Dendritic cell treated with granulocyte-macrophage colony-stimulating factor and Interleukin-4, amounts not matched to agents 40 ng/mL and 50 ng/mL, for 4 days (primary cell): ENCODE results near the gene MED9.
"Not testable (repeated sequence)": the region's sequence is repeated elsewhere in the genome, so short reads cannot be mapped to it uniquely, and the experiment has no call there.

Source experiments
- H3K27ac Mint-ChIP-seq: one replicate; pipeline ENCODE4 v1.8.0; 2022; ENCODE audit warnings: mild to moderate bottlenecking, mixed read lengths
- H3K27me3 Mint-ChIP-seq: one replicate; pipeline ENCODE4 v1.8.0; 2022; ENCODE audit warnings: mild to moderate bottlenecking, mixed read lengths
- H3K36me3 Mint-ChIP-seq: one replicate; pipeline ENCODE4 v1.8.0; 2022; ENCODE audit warnings: low read depth, mixed read lengths
- H3K4me1 Mint-ChIP-seq: one replicate; pipeline ENCODE4 v1.8.0; 2022; ENCODE audit warnings: low read depth, mixed read lengths
- H3K4me3 Mint-ChIP-seq: one replicate; pipeline ENCODE4 v1.8.0; 2022; ENCODE audit warnings: mild to moderate bottlenecking, moderate library complexity, mixed read lengths
- H3K9me3 Mint-ChIP-seq: one replicate; pipeline ENCODE4 v1.8.0; 2022; ENCODE audit warnings: mixed read lengths
- intact Hi-C: fragments of 100-400 bp; cut with micrococcal nuclease; formaldehyde crosslinking; loops from one replicate; pipeline ENCODE4 v1.15.0; 2022

The MED9 gene

DNA sequence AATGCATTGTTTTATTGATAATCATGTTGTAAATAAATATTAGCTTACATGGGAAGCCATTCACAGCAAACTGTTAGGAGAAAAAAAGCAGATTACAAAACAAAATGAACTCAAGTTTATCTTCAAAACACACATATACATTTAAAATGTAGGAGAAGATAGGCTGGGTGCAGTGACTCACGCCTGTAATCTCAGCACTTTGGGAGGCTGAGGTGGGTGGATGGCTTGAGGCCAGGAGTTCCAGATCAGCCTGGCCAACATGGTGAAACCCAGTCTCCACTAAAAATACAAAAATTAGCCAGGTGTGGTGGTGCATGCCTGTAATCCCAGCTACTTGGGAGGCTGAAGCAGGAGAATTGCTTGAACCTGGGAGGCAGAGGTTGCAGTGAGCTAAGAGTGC lies 10.9 kb upstream of the MED9 start:
- intact Hi-C loops, H3K27ac Mint-ChIP-seq, H3K4me3 Mint-ChIP-seq, H3K4me1 Mint-ChIP-seq, H3K36me3 Mint-ChIP-seq, H3K9me3 Mint-ChIP-seq: not testable (repeated sequence)
- H3K27me3 Mint-ChIP-seq = peaks cover 13% of the 10 kb centered on the region

DNA sequence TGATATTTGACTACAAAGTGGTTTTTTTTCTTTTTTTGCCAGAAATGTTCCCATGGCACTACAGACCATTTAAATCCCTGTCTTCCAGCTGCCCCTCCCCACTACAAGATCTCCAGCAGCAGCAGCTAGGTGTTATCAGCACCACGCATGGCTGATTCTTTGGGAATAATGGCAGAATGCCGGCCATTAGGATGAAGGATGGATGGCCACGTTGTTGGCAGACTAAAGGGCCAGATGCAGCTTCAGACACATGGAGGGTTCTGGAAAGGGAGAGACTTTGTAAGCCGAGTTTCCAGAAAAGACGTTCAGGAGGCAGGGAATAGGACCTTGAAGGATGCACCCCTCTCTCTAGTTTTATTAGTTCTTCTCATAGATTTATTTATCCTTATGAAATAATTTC lies 10.3 kb upstream of the MED9 start:
- Mint-ChIP-seq H3K4me3 (no peak overlapping the region), H3K4me1 (no peaks in the 10 kb centered on the region), H3K36me3 (no peaks in the 10 kb centered on the region), H3K9me3 (no peaks in the 10 kb centered on the region), H3K27me3 (peaks cover 16% of the 10 kb centered on the region), H3K27ac (no peak overlapping the region)
- intact Hi-C loops = no loop called here

- H3K27ac Mint-ChIP-seq = no peak overlapping the region
- no peaks in the 10 kb centered on the region for H3K36me3 Mint-ChIP-seq
- H3K27me3 Mint-ChIP-seq = peaks cover 18% of the 10 kb centered on the region
- intact Hi-C loops = no loop called here
- H3K4me3 Mint-ChIP-seq = no peak overlapping the region
- no peaks in the 10 kb centered on the region for H3K9me3 Mint-ChIP-seq
- no peaks in the 10 kb centered on the region for H3K4me1 Mint-ChIP-seq
Observed at GRCh38 chr17:17467016-17467415, 9.8 kb upstream of the MED9 start.

DNA sequence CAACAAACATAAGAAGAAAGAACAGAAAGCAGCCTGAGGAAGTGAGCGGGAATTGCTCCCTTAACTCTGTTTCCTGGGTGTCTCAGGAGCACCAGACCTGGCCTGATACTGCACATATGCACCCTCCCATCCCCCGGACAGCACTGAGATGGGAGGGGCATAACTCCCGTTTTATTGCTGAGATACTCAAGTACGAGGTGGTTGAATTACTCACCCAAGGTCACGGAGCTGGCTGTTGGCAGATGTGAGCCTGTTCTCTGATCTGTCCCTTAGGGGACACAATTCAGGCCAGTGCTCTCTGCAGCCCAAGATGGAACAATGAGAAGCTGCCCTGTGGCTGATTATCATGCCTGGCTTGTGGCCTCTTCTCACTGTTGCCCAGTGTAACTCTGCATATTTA lies 9.1 kb upstream of the MED9 start:
- Mint-ChIP-seq H3K9me3 (no peaks in the 10 kb centered on the region), H3K4me3 (no peak overlapping the region), H3K36me3 (no peaks in the 10 kb centered on the region), H3K27me3 (peaks cover 19% of the 10 kb centered on the region), H3K4me1 (no peaks in the 10 kb centered on the region), H3K27ac (no peak overlapping the region)
- intact Hi-C loops = no loop called here

DNA sequence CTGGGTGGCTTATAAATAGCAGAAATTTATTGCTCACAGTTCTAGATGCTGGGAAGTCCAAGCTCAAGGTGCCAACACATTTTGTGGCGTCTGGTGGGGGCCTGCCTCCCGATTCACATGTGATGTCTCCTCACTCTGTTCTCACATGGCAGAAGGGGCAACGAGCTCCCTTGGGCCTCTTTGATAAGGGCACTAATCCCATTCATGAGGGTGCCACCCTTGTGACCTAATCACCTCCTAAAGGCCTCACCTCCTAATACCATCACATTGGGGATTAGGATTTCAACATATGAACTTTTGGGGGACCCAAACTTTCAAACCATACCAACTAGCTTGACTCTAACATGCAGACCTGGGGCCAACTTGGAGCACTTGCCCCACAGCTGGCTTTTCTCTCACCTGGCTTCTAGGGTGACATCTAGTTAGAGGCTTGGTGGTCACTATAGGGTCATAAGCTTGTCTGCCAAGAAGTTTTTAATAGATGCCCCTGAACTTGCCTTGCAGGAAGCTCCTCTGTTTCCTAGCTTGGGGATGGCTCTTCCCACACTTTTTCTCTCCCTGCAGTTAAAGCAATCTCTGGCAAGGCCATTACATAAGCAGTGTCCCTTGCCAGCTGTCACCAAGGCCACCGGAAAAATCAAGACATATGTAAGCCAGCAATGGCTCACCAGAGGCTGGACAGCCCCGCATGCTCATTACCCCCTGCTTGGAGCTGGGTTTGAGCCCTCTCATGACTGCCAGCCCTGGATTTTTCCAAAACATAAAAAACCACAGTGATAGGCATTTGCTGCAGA lies 8.4 kb upstream of the MED9 start:
- intact Hi-C loops = no loop called here
- Mint-ChIP-seq H3K27ac (no peak overlapping the region), H3K4me1 (no peaks in the 10 kb centered on the region), H3K27me3 (peaks cover 19% of the 10 kb centered on the region), H3K4me3 (no peak overlapping the region), H3K36me3 (no peaks in the 10 kb centered on the region), H3K9me3 (no peaks in the 10 kb centered on the region)

DNA sequence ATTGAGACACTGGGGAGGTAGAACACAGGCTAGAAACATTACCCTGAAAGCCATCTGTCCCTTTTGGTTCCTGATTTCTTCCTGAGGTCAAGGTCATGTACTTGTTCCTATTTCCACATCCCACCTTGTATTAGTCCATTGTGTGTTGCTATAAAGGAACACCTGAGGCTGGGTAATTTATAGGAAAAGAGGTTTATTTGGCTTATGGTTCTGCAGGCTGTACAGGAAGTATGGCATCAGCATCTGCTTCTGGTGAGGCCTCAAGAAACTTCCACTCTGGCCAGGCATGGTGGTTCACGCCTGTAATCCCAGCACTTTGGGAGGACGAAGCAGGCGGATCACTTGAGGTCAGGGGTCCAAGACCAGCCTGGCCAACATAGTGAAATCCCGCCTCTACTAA lies 7.4 kb upstream of the MED9 start:
- no peaks in the 10 kb centered on the region for H3K9me3 Mint-ChIP-seq
- H3K4me1 Mint-ChIP-seq = no peaks in the 10 kb centered on the region
- intact Hi-C loops = no loop called here
- no peak overlapping the region for H3K27ac Mint-ChIP-seq
- no peak overlapping the region for H3K4me3 Mint-ChIP-seq
- H3K36me3 Mint-ChIP-seq = no peaks in the 10 kb centered on the region
- H3K27me3 Mint-ChIP-seq = peaks cover 21% of the 10 kb centered on the region

DNA sequence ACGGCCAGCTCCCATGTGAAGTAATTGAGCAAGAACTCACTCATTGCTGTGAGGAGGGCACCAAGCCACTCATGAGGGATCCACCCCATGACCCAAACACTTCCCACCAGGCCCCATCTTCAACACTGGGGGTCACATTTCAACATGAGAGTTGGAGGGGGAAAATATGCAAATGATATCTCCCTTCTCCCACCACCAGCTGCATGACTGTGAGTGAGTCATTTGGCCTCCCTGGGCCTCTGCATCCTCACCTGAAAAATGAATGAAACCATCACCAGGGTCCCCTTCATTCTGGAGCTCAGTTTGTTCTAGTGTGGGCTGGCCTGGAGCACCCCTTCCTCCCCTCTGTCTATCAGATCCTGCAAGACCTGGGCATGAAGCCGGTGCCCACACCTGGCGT lies 6.8 kb upstream of the MED9 start:
- intact Hi-C loops = no loop called here
- Mint-ChIP-seq H3K4me3 (no peak overlapping the region), H3K27ac (no peak overlapping the region), H3K27me3 (peaks cover 21% of the 10 kb centered on the region), H3K9me3 (no peaks in the 10 kb centered on the region), H3K36me3 (no peaks in the 10 kb centered on the region), H3K4me1 (no peaks in the 10 kb centered on the region)

DNA sequence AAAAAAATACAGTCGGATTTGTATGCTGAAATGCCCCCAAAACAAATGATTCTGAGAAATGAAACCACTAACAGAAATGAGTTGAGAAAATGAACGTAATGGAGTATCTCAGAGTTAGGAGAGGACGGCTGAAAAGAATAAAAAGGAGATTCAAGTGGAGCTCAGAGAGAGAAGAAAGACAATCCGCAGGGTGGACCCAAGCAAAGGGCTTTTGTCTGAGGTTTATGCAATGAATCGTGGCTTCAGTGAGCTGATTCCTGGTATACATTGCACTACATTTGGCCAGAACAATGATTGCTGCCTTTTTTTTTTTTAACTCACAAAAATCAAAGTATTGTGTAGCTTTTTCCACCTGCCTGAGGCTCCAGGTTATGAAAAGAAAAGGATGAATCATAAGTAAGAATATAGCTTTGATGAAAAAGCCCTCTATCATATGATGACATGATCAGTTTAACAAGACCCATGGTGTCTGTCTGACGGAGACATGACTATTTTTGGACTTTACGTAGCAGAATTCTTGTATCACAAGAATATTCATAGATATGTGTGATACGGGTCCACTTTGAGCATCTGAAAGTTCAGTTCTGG lies 4.4 kb upstream of the MED9 start:
- Mint-ChIP-seq H3K27ac (no peak overlapping the region), H3K4me3 (no peak overlapping the region), H3K4me1 (no peaks in the 10 kb centered on the region), H3K36me3 (peaks cover 5% of the 10 kb centered on the region), H3K9me3 (no peaks in the 10 kb centered on the region), H3K27me3 (peaks cover 11% of the 10 kb centered on the region)
- intact Hi-C loops = no loop called here

- Mint-ChIP-seq H3K36me3 (peaks cover 9% of the 10 kb centered on the region), H3K9me3 (no peaks in the 10 kb centered on the region), H3K27me3 (peaks cover 11% of the 10 kb centered on the region), H3K27ac (no peak overlapping the region), H3K4me3 (no peak overlapping the region), H3K4me1 (peaks cover 12% of the 10 kb centered on the region)
- intact Hi-C loops = no loop called here
Observed at GRCh38 chr17:17474341-17474740, 2.5 kb upstream of the MED9 start.

DNA sequence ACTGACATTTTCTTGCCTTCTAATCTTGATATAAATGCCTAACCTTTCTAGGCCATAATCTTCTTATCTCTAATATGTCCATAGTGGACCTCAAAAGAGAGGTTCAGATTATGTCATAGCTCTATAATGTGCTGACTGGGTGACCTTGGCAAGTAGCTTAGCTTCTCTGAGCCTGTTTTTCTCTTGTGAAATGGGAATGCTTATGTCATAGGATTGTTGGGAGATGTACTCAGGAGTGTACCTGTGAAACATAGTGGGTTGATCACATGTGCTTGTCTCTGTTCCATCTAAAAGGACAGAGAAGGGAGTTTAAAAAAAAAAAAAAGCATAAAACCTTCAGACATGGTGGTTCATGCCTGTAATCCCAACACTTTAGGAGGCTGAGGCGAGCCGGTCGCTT lies 2.4 kb downstream of the MED9 start:
- Mint-ChIP-seq H3K36me3 (peaks cover 36% of the 10 kb centered on the region), H3K27me3 (no peaks in the 10 kb centered on the region), H3K27ac (no peak overlapping the region), H3K4me1 (peaks cover 32% of the 10 kb centered on the region), H3K9me3 (no peaks in the 10 kb centered on the region), H3K4me3 (no peak overlapping the region)
- intact Hi-C loops = no loop called here

- Mint-ChIP-seq H3K9me3 (no peaks in the 10 kb centered on the region), H3K27me3 (no peaks in the 10 kb centered on the region), H3K27ac (peak overlapping the region; percentile 3), H3K4me1 (peaks cover 38% of the 10 kb centered on the region), H3K4me3 (no peak overlapping the region), H3K36me3 (peaks cover 43% of the 10 kb centered on the region)
- intact Hi-C loops = no loop called here
Observed at GRCh38 chr17:17480593-17481148, 3.9 kb downstream of the MED9 start.

DNA sequence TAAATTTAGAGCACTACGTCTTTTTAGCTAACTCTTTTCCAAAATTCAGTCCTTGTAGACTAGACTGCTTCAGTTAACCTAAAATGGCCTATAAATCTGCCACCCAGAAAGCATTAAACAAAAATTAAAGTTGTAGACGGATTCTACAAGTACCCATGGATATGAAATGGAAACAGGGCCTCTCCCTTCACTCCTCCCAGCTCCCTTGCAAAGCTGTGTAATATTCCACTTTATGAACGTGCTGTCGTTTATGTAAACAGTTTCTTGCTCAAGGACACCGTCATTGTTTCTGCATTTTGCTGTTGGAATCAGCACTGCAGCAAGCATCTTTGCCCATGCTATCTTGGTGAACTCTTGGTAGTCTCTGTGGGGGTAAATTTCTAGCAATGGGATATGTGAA lies 5.1 kb downstream of the MED9 start:
- Mint-ChIP-seq H3K27ac (no peak overlapping the region), H3K4me3 (no peak overlapping the region), H3K27me3 (no peaks in the 10 kb centered on the region), H3K36me3 (peaks cover 55% of the 10 kb centered on the region), H3K9me3 (no peaks in the 10 kb centered on the region), H3K4me1 (peaks cover 39% of the 10 kb centered on the region)
- intact Hi-C loops = no loop called here

DNA sequence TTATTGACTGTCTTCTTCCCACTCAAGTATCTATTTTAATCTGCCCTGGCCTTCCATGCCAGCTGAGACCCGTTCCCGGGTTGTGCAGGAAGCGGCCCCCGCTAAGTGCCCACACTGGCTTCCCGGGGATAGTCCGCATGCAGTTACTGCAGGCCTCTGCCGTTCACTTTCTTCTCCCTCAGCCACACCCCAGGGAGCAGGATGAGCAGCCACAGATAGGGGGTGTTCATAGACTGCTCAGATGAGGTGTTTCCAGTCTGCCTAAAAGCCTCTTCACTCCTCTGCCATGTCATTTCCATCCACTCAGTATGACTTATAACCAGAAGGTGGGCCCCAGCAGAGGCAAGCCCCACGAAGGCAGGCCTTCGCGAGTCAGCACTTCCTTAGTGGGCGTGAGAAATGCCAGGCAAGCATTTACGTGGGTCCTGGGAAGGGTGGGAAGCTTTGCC lies 7.7 kb downstream of the MED9 start:
- Mint-ChIP-seq H3K4me3 (no peak overlapping the region), H3K36me3 (peaks cover 68% of the 10 kb centered on the region), H3K9me3 (no peaks in the 10 kb centered on the region), H3K27me3 (no peaks in the 10 kb centered on the region), H3K4me1 (peaks cover 32% of the 10 kb centered on the region), H3K27ac (no peak overlapping the region)
- intact Hi-C loops = no loop called here

GRCh38 chr17:17485420-17485819 lies 8.6 kb downstream of the MED9 start:
- Mint-ChIP-seq H3K36me3 (peaks cover 58% of the 10 kb centered on the region), H3K27ac (no peak overlapping the region), H3K4me3 (no peak overlapping the region), H3K4me1 (peaks cover 25% of the 10 kb centered on the region), H3K27me3 (no peaks in the 10 kb centered on the region), H3K9me3 (no peaks in the 10 kb centered on the region)
- intact Hi-C loops = no loop called here
